Jurkat, Clone E6-1 (cell line): Measurements from ENCODE around the gene RUNX1.
"Not testable (repeated sequence)": the region's sequence is repeated elsewhere in the genome, so short reads cannot be mapped to it uniquely, and the experiment has no call there.

Source experiments
- DNase-seq: peaks from one replicate; pipeline ENCODE4 v3.0.0-alpha.2; 2011; ENCODE audit warnings: low read depth, low spot score
- H3K4me3 ChIP-seq: 2 replicates; pipeline ENCODE4 v1.5.1; 2011; ENCODE audit warnings: mild to moderate bottlenecking, low read length, control low read depth, moderate library complexity

The RUNX1 gene

DNA sequence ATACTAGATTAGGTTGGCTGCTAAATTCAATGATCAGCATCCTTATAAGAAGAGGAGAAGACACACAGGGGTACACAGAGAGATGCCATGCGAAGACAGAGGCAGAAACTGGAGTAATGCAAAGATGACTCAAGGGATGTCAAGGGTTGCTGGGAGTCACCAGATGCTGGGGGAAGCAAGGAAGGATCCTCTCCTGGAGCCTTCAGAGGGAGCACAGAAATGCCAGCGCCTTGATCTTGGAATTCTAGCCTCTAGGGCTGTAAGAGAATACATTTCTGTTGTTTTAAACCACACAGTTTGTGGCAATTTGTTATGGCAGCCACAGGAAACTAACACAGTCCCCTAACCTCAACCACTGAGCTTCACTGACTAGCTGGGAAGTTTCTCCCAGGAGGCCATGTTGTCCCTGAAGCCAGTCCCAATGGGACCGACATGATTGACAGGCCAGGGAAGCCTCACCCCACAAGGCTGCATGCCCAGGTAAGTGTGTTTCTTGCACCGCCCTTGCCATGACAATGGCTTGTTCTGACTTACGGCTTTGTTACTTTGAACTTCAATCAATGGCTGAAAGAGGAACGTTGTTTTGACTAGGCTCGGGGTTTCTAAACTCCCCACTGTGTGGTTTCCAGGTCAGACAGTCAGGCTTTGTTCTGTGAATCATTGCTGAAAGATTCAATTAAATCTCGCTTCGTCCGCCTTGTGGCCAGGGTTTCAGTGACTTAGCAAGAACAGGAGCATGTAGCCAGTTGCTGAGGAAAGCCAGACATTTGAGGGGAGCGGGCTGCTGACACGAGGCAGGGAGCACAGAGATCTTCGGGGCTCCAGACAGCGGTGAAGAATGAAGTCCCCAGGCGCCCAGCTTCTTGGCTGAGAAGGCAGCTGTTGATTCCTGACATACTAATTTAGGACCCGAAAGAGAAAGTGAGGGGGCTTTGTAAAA lies 62.3 kb downstream of the RUNX1 start:
- peak overlapping the region; percentile 20 for H3K4me3 ChIP-seq
- DNase-seq = peak; percentile 62

DNA sequence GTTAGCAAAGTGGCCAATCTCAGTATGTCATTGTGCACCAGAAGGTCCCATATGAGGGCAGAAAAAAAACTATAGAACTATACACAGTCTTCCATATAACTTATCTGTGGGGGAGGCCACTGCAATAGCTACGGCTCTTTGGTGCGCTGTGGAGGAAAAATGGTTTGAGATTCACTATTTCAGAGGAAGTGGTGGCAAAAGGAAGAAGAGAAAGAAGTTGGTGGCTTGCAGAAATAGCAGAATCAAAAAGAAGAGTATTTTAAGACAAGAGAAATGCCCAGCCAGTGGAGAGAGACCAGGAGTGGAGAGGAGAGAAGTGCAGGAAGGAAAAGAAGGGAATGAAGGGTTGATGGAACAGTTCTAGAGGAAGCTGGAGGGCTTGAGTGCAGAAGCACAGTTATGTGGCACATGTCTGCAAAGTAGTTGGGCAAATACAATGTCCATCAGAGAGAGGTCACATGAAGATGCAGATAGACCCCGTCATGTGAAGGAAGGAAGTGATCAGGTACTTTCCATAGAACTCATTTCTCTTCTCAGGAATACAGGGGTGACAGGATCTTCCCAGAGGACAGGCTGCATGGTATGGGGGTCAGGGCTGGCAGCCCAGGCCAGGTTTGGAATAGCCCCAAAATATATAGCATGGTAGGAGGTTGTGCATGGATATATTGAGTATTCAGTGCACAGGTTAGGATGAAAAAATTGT lies 64.6 kb downstream of the RUNX1 start:
- DNase-seq = peak; percentile 68
- peak overlapping the region; percentile 31 for H3K4me3 ChIP-seq

DNA sequence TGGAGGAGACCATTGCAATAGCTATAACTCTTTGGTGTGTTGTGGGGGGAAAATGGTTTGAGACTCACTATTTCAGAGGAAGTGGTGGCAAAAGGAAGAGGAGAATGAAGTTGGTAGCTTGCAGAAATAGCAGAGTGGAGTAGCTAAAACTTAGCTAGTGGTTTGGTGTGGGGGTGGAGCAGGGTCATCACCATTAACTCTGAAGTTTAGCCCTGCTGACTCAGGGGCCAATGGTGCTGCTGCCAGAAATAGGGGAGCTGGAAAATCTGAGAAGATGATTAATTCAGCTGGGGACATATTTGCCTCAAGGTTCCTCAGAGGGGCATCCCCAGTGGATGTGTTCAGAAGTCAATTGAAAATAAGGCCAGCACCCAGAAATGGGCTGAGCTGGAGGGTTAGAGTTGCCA lies 65.4 kb downstream of the RUNX1 start:
- DNase-seq = peak; percentile 85
- H3K4me3 ChIP-seq = peak overlapping the region; percentile 31

DNA sequence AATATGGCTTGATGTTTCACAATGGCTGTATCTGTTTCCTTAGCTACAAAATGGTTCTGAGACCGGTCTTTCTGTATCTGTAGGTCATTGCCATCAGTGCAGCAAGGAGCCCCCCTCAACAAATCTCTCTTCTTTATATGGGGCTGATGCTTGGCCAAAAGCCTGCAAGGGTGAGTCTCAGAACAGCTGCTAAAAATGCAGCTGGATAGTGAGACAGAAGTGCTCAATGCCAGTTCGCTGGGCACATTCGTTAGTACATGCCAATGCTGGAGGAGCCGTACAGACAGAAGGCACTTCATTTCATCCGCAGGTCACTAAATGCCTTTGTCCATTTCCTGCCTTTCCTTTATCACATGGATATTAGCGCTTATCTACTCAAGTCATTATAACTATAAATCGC lies 67.3 kb downstream of the RUNX1 start:
- H3K4me3 ChIP-seq = no peak overlapping the region
- no peak for DNase-seq

GRCh38 chr21:34980423-34981115 lies 68.5 kb downstream of the RUNX1 start:
- H3K4me3 ChIP-seq = no peak overlapping the region
- no peak for DNase-seq

DNA sequence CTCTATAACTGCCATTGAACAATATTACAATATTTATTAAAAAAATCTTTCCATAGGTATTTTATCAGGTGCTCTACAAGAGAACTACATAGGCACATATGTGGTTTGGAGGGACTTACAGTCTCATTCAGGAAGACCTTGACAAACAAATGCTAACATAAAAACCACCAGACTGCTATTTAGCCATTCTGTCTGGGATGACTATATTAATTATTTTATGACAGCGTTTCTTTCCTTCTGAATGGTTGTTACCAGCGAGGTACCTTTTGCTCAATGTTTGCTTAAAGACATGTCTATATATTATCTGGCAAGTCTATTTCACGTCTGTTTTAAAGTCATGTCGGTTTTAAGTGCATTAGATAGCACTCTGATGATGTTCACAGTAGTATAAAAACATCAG lies 69.7 kb downstream of the RUNX1 start:
- no peak overlapping the region for H3K4me3 ChIP-seq
- no peak for DNase-seq

- H3K4me3 ChIP-seq = no peak overlapping the region
- DNase-seq = no peak
Observed at GRCh38 chr21:34977333-34977732, 71.8 kb downstream of the RUNX1 start.

DNA sequence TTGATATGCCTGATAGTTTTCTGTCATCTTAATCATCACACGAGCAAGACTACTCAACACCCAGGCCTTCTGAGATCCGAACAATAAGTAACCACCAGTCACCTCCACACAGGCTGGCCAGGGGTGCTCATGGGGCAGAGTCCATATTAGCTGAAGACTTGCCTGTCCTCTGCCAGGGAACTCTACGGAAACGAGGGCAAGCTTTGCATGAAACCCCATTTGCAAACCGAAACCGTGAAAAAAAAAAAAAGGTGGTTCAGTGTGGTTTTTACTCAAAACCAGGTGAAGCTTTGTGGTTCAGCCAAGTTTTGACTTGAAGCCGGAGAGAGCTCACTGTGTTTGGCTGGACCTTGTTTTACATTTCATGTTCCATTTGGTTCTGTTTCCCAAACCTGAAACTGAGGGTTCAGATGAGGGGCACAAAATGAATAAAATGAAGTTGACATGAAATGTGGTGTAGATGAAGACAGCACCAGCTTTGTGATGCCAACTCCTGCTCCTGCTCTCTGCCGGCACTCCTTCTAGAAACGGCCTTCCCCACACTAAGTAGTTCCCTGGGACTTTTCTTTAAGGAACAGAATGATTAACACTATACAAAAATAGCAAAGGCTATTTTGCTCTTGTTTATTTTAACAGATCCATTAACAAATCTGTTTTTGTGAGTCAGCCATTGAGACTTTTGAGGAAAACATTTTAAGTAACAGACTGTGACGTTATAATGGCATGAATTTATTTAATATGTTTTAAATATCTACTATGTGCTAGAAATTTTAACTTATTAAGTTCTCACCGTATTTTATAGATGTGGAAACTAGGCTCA lies 74.7 kb downstream of the RUNX1 start:
- peak; percentile 92 for DNase-seq
- H3K4me3 ChIP-seq = peak overlapping the region; percentile 24

DNA sequence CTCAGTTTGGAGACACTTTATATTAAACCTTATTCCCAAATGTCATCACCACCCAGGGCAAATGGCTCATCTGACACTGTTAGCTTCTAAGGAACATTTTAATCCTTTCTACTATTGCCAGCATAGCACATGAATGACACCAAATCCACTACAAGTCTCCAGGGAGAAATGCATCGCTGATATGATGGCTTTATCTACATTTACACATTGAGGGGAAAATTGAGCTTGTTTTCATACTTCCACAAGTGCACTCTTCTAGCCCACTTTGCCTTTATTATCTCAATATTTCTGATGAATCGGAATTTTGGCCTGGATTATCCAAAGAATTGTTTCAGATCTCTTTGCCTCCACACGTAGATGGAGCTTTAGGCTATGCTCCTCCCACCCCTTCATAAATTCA lies 75.4 kb downstream of the RUNX1 start:
- no peak for DNase-seq
- peak overlapping the region; percentile 24 for H3K4me3 ChIP-seq

DNA sequence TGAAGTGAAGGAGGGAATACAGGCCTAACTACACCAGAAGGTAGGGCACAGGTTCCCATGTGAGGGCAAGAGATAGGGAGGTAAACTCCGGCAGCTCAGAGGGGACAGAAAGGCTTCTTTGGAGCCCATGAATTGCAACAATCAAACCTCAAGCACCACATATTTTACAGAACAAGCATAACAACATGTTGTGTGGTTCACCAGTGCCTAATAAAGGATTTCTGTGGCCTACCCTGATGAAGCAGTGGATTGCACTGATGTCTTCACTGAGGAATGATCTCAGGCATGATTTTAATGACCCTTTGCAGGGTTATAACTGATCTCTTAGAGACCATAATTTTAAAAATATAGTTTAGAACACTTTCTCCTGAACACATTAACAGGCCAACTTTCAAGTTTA lies 77.4 kb downstream of the RUNX1 start:
- H3K4me3 ChIP-seq = no peak overlapping the region
- DNase-seq = no peak

DNA sequence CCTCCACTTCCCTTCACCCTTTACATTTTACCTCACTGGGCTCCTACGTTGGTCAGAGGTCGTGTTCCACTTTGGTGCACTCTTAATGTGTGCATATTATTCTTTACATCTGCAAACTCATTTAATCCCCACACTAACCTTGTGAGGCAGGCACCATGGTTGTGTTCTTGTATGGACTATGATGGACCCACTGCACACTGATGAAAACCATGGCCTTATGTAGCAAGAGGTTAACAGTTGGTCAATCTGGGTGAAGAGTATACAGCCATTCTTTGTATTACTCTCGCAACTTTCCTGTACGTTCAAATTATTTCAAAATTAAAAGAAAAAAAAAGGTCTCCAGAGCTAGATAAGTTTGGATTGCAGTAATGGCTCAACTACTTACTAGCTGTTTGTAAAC lies 78.5 kb downstream of the RUNX1 start:
- no peak for DNase-seq
- H3K4me3 ChIP-seq = no peak overlapping the region

DNA sequence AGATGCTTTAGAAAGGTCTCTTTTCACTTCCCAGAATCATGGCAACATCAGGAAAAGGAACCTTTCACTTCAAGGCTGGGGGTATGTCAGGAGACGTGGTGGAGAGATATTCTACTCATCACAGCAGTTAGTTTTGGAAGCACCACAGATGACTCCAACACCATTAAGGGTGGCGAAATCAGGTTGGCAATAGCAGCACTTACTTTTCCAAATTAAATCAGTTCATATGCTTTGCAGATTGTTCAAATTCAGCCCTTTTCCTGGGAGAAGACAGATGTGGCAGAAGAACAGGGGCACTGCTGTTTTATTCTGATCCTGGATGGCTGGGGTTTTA lies 79.0 kb downstream of the RUNX1 start:
- no peak overlapping the region for H3K4me3 ChIP-seq
- DNase-seq = no peak

- peak; percentile 68 for DNase-seq
- H3K4me3 ChIP-seq = no peak overlapping the region; the same call in 1 of the 2 replicates
Observed at GRCh38 chr21:34969423-34970166, 79.5 kb downstream of the RUNX1 start.

- peak; percentile 89 for DNase-seq
Observed at GRCh38 chr21:34968414-34969333, 80.4 kb downstream of the RUNX1 start.

DNA sequence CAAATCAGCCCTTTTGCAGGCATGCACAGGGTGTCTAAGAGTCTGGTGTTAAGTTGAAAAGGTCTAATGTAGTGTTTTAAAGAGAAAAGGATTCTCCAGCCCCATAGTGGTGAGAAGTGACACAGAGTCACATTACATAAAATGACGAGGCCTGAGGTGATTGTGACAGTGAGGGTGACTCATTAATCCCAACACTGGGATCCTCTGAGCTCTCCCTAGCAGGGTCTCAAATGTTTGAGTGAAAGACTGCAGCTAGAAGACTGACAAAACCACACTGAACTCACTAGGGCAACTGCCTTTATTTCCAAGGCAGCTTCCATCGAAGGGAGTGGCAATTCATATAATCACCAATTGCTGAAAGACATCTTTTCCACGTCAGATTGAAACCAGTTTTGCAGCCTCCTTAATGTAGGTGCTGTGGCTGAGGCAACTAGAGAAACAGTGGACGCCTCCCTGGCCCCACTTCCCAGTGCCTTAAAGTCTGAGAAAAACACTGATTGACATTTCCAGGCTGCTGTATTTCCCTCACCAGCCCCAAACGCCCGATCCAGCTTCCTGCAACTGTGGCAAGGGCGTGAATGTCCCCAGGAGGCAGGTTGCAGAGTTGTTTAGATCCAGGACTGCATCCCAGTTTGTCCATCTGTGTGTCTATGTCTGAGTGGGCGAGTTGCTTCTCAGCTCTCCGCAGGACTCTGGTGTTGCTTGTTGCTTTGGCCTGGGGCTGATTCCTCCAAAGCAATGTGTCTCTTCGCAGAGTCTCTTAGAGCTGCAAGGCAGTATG lies 81.4 kb downstream of the RUNX1 start:
- no peak for DNase-seq
- H3K4me3 ChIP-seq = no peak overlapping the region

More at GRCh38 chr21:34968414-34969333, 80.4 kb downstream of the RUNX1 start:
- H3K4me3 ChIP-seq = no peak overlapping the region; the same call in 1 of the 2 replicates

GRCh38 chr21:34966881-34967280 lies 82.2 kb downstream of the RUNX1 start:
- H3K4me3 ChIP-seq = not testable (repeated sequence)

More at GRCh38 chr21:34966881-34967280, 82.2 kb downstream of the RUNX1 start:
- DNase-seq = not testable (repeated sequence)
